GM13977 (cell line): ENCODE data around the gene SMIM20.

Experiments used
- DNase-seq: peaks from one replicate; pipeline ENCODE4 v3.0.0; 2012; ENCODE audit warnings: low spot score
- in situ Hi-C: fragments of 300-500 bp; cut with MboI; formaldehyde crosslinking; loops from one replicate; pipeline ENCODE4 v1.12.0; 2022; ENCODE audit warnings: low sequenced_read_pairs, low pct_unique_long_range_greater_than_20kb, mixed read lengths, inconsistent platforms; ENCODE audit not compliant: unreplicated experiment
- TF ChIP-seq, protein P1 (sequence below): IDR thresholded peaks from 2 replicates; pipeline ENCODE4 v1.5.1; 2012; ENCODE audit warnings: mild to moderate bottlenecking, control low read depth; ENCODE audit not compliant: insufficient read depth; ENCODE audit errors: extremely low read depth, missing control alignments

The SMIM20 gene

DNA sequence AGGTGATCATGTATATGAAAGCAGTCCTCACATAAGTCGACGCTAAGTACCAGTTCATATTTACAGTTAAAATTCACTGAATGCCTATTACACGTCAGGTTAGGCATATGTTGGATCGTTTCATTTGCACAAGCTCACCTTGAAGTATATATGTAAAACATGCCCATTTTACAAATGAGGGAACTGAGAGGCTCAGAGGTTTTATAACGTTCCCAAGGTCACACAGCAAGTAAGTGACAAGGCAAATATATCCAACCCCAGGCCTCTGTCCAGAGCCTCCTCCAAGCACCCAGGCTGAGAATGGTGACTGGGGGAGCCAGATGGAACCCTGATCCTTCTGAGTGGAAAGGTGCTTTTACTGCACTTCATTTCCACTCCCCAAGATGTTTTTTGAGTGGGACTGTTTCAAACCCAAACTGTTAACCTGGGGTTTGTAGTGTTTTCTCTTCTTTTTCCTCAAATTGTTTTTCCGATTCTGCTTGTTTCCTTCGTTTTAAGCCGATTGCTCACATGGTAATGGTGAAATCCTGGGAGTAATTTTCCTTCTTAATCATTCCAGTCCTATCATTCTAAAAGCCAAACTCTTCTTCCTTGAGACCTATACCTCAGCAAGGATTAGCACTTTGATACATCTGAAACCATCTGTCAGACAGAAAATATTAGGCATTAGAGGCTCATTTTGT is 791 bp downstream of the SMIM20 start:
- peak; percentile 24 for DNase-seq
- in situ Hi-C loops, result no loop called here
- TF ChIP-seq, protein P1, sequence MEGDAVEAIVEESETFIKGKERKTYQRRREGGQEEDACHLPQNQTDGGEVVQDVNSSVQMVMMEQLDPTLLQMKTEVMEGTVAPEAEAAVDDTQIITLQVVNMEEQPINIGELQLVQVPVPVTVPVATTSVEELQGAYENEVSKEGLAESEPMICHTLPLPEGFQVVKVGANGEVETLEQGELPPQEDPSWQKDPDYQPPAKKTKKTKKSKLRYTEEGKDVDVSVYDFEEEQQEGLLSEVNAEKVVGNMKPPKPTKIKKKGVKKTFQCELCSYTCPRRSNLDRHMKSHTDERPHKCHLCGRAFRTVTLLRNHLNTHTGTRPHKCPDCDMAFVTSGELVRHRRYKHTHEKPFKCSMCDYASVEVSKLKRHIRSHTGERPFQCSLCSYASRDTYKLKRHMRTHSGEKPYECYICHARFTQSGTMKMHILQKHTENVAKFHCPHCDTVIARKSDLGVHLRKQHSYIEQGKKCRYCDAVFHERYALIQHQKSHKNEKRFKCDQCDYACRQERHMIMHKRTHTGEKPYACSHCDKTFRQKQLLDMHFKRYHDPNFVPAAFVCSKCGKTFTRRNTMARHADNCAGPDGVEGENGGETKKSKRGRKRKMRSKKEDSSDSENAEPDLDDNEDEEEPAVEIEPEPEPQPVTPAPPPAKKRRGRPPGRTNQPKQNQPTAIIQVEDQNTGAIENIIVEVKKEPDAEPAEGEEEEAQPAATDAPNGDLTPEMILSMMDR, result no peak

DNA sequence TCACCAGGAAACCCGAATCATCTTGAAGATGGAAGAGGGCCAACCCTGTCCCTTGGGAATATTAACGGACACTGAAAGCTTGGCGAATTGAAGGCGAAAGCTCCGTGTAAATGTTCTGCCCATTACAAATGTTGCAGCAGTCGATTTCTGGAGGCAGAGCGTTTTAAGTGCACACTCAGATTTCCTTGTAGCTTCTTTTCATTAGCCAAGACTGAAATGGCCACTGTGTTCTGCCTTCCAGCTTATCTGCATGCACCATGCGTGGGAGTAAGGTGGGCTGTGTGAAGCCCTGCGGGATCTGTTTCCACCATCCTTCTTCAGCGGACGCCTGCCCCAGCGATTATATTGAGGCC is 1.3 kb downstream of the SMIM20 start:
- TF ChIP-seq, protein P1, result no peak
- no peak for DNase-seq
- in situ Hi-C loops, result no loop called here

DNA sequence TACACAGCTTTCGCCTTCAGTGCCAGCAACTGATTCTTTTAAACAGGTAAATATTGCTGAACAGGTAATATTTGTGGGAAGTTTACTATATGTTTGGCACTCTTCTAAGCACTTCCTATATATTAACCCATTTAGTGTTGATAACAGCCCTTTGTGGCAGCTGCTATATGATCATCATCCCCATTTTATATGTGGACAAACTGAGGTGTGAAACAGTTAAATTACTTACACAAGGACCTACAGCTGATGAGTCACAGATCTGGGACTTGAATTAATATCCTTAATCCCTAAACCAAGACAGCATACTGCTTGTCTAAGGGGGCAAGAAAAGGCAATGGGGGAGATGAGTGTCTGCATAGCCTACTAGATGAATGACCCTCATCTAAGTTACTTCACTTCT is 2.9 kb downstream of the SMIM20 start:
- TF ChIP-seq, protein P1, result no peak
- no peak for DNase-seq
- in situ Hi-C loops, result no loop called here

DNA sequence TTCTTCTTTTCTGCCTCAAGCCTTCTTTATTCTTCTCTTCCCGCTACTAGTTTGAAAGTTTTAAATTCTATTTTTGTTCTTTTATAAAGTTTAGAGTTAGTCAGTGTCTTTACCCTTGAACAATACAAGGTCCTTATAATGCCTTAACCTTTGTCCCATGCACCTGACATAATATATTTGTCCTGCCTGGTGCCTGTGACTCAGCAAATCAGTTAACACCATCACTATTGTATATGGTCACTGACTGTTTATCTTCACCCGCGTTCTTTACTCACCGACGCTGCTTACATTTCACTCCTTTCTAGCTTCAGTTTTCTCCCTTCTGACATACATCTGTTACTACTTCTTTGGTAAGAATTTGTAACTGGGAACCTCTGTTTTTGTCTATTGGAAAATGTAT is 5.7 kb downstream of the SMIM20 start:
- TF ChIP-seq, protein P1, result no peak
- no peak for DNase-seq
- in situ Hi-C loops, result no loop called here

DNA sequence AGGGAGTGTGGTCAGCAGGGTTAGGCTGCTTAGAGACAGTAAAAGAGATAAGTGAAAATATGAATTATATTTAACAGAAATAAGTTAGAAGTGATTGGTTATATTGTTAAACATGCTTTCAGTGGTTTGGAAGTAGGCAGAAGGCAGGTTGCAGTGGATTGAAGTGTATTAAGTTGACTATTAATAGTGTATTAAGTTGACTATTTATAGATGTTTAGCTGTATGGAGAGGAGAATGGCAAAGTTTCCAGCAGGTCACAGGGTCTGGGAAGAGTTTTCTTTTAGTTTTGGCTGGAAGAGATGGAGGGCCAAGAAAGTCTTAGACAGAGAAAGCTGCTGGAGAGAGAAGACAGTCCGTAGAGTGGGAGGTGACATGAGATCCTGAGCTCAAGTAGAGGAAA is 7.9 kb downstream of the SMIM20 start:
- TF ChIP-seq, protein P1, result no peak
- in situ Hi-C loops, result no loop called here
- no peak for DNase-seq

DNA sequence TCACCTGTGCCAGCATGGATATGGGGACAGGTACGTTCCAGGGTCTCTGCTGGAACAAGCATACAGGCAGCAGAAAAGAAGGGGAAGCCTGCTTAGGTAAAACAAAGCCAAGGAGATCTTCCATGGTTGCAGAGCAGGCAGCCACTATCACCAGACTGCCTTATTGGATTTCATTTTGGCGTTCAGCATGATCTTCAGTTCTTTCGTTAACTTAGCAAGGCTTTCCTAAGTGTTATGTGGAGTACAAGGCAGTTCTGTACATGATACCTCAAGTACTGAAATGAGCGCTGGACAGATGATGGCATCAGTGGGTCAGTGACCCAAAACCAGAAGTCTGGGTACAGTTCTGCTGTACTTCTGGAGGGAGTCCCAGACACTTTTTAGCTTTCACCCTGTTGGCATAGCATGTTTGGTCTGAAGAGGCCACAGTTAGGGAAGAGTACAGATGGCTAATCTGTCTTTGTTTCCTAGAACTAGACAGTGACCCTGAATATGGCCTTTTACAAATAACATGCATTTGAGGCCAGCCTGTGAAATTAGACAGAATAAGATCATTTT is 8.9 kb downstream of the SMIM20 start:
- DNase-seq, result no peak

More for the DNA sequence above, 8.9 kb downstream of the SMIM20 start:
- in situ Hi-C loops, result no loop called here
- TF ChIP-seq, protein P1, result no peak
